GOT3 (cell line): Measurements from ENCODE around the gene GLIS2.

Source experiments
- DNase-seq: peaks from one replicate; lab custom pipeline; 2025; ENCODE audit warnings: mixed read lengths; lab: John Stamatoyannopoulos, UW

The GLIS2 gene

GRCh38 chr16:4381935-4382794 lies 66.3 kb downstream of the GLIS2 start:
- DNase-seq = no peak

GRCh38 chr16:4382795-4383357 lies 67.0 kb downstream of the GLIS2 start:
- no peak for DNase-seq

- no peak for DNase-seq
These were observed 68.0 kb downstream of the GLIS2 start for GRCh38 chr16:4383591-4384444.

GRCh38 chr16:4384509-4384942 lies 68.7 kb downstream of the GLIS2 start:
- no peak for DNase-seq

- DNase-seq = no peak
These were observed 69.4 kb downstream of the GLIS2 start for GRCh38 chr16:4385066-4385788.

DNA sequence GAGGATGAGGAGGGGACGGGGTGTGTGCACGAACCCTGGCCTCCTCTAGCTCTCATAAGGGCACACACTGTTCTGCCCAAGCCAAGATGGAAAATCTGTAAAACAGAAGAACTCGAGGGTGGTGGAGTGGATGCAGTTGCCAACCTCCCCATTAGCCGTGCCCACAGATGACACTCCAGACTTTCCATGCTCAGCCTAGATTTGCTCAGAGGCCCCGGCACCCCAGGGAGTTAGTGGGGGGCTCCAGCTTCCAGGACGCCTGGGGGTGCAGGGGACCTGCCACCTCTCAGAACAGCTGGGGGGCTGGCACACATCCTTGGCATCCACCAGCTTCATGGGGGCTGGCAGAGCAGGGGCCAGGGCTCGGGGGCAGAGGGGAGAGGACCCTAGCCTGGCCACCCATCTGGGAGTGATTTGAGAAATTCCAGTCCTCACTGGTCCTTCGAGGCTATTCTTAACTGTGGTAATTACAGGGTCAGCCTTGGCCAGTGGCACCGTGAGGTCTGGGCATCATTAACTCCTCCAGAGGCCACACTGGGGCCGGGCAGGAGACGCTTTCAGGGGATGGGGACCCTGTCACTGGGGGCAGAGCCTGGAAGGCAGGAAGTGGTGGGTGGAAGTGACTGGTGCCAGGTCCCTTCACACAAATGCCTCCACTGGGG lies 70.1 kb downstream of the GLIS2 start:
- no peak for DNase-seq

- DNase-seq = no peak
These were observed 70.6 kb downstream of the GLIS2 start for GRCh38 chr16:4386451-4386805.

- no peak for DNase-seq
These were observed 71.2 kb downstream of the GLIS2 start for GRCh38 chr16:4386951-4387565.

DNA sequence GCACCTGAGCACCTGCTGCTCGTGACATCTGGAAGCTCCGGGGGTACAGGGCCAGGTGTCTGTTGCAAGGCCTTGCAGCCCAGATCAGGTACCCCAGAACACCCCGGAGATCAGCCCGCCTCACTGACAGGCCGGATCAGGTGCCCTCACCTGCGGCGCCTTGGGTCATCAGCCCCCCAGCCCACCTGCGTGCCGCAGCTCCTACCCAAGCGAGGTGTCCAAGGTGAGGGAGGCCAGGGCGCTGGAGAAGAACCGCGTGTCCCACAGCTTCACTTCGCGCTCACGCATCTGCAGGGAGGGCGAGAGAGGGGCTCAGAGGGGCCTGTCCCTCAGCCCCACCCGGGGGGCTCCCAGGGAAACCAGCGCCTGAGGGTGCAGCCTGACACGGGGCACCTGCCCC lies 71.9 kb downstream of the GLIS2 start:
- DNase-seq = no peak

- no peak for DNase-seq
These were observed 72.6 kb downstream of the GLIS2 start for GRCh38 chr16:4388271-4389021.
